GM23338 (cell line): ENCODE measurements around the gene OCA2. TPM values are rescaled to one million over a fixed set of nuclear protein-coding genes. Genes with fewer than 3 reads are reported as not detected.
A peak's percentile ranks its signal among the peaks of the same experiment; 100 is the strongest.

Experiments
- ATAC-seq: fragments of 200-7000 bp; cut with Tn5 transposase; 3 replicates; pipeline ENCODE4 v1.9.1; 2020
- DNase-seq: peaks from one replicate; pipeline ENCODE4 v3.0.0-alpha.2; 2015; ENCODE audit warnings: low spot score
- H2AFZ ChIP-seq: fragments of 200-600 bp; sonication (generic); 2 replicates; pipeline ENCODE4 v1.8.0; 2016; ENCODE audit warnings: antibody characterized with exemption, mild to moderate bottlenecking, moderate library complexity
- H3F3A ChIP-seq: fragments of 200-600 bp; sonication (generic); replicated peaks from 2 replicates; pipeline ENCODE4 v1.8.0; 2017; ENCODE audit warnings: antibody characterized with exemption, mixed run types, low read depth
- H3K27ac ChIP-seq: fragments of 200-600 bp; sonication (generic); 2 replicates; pipeline ENCODE4 v1.6.1; 2016; ENCODE audit warnings: low read depth
- H3K27me3 ChIP-seq: fragments of 200-600 bp; sonication (generic); 2 replicates; pipeline ENCODE4 v1.8.0; 2016; ENCODE audit warnings: mild to moderate bottlenecking, mixed run types, moderate library complexity; ENCODE audit not compliant: insufficient read depth
- H3K36me3 ChIP-seq: fragments of 200-600 bp; sonication (generic); 2 replicates; pipeline ENCODE4 v1.8.0; 2016; ENCODE audit warnings: mild to moderate bottlenecking; ENCODE audit not compliant: insufficient read depth
- H3K4me1 ChIP-seq: fragments of 200-600 bp; sonication (generic); 2 replicates; pipeline ENCODE4 v1.8.0; 2016; ENCODE audit warnings: mild to moderate bottlenecking, moderate library complexity; ENCODE audit not compliant: insufficient read depth
- H3K4me2 ChIP-seq: fragments of 200-600 bp; sonication (generic); 2 replicates; pipeline ENCODE4 v1.7.1; 2017; ENCODE audit warnings: mixed run types
- H3K4me3 ChIP-seq: fragments of 200-600 bp; sonication (generic); 2 replicates; pipeline ENCODE4 v1.6.1; 2016; ENCODE audit warnings: mixed run types
- H3K79me2 ChIP-seq: fragments of 200-600 bp; sonication (generic); replicated peaks from 2 replicates; pipeline ENCODE4 v1.8.0; 2017; ENCODE audit warnings: mild to moderate bottlenecking; ENCODE audit not compliant: insufficient read depth
- H3K9me2 ChIP-seq: fragments of 200-600 bp; sonication (generic); 2 replicates; pipeline ENCODE4 v1.8.0; 2017; ENCODE audit not compliant: insufficient read depth
- H4K20me1 ChIP-seq: fragments of 200-600 bp; sonication (generic); replicated peaks from 2 replicates; pipeline ENCODE4 v1.8.0; 2017; ENCODE audit warnings: mild to moderate bottlenecking; ENCODE audit not compliant: insufficient read depth
- H3K27ac Mint-ChIP-seq: 2 replicates; pipeline ENCODE4 v1.8.0; 2020; ENCODE audit warnings: inconsistent platforms, mild to moderate bottlenecking, moderate library complexity, mixed read lengths
- H3K27me3 Mint-ChIP-seq: 3 replicates; pipeline ENCODE4 v1.8.0; 2022; ENCODE audit warnings: low read depth, mild to moderate bottlenecking, moderate library complexity, mixed read lengths, inconsistent platforms; ENCODE audit not compliant: insufficient read depth, poor library complexity
- H3K36me3 Mint-ChIP-seq: 3 replicates; pipeline ENCODE4 v1.8.0; 2021; ENCODE audit warnings: low read depth, mild to moderate bottlenecking, inconsistent platforms, moderate library complexity, mixed read lengths
- H3K4me1 Mint-ChIP-seq: 3 replicates; pipeline ENCODE4 v1.8.0; 2020; ENCODE audit warnings: mild to moderate bottlenecking, inconsistent platforms, mixed read lengths
- H3K4me3 Mint-ChIP-seq: 3 replicates; pipeline ENCODE4 v1.8.0; 2021; ENCODE audit warnings: moderate library complexity, mild to moderate bottlenecking, inconsistent platforms, mixed read lengths
- H3K9me3 Mint-ChIP-seq: 3 replicates; pipeline ENCODE4 v1.8.0; 2020; ENCODE audit warnings: moderate library complexity, mild to moderate bottlenecking, inconsistent platforms, mixed read lengths
- JUNB ChIP-seq: IDR thresholded peaks from one replicate; pipeline ENCODE4 v1.6.1; 2016; ENCODE audit warnings: antibody characterized with exemption; ENCODE audit not compliant: unreplicated experiment
- NANOG ChIP-seq: IDR thresholded peaks from 2 replicates; pipeline ENCODE4 v1.6.1; 2016; ENCODE audit warnings: antibody characterized with exemption, borderline replicate concordance
- STAT1 ChIP-seq: IDR thresholded peaks from one replicate; pipeline ENCODE4 v1.6.1; 2016; ENCODE audit warnings: antibody characterized with exemption; ENCODE audit not compliant: unreplicated experiment
- polyA plus RNA-seq: library from polyadenylated mRNA; unstranded; fragments of >200 nt; fragmentation: Nextera tagmentation; extraction: Ambion mirVana; gene quantifications from 2 replicates; pipeline ENCODE4 v1.2.1, GENCODE V29; 2016
- total RNA-seq: library from RNA; depleted of rRNA; stranded (reverse); fragments of >200 nt; shearing (Covaris generic); gene quantifications from 2 replicates; pipeline ENCODE4 v1.2.3, GENCODE V29; 2014
- TF ChIP-seq, protein P1 (sequence below), 2 experiments: fragments of 200-600 bp in 1 of 2; sonication (generic) in 1 of 2; conservative IDR thresholded peaks; 2 replicates each; pipeline versions ENCODE4 v1.5.1 to v1.6.1; 2016 to 2017; ENCODE audit warnings: antibody characterized with exemption in 2 of 2, low read depth in 2 of 2, mild to moderate bottlenecking in 2 of 2, moderate library complexity in 1 of 2
- TF ChIP-seq, protein P2 (sequence below): fragments of 250-450 bp; sonication (Bioruptor Pico); IDR thresholded peaks from 2 replicates; pipeline ENCODE4 v1.5.0; 2020; ENCODE audit warnings: mild to moderate bottlenecking, moderate library complexity
- TF ChIP-seq, protein P3 (sequence below): IDR thresholded peaks from one replicate; pipeline ENCODE4 v1.6.1; 2018; ENCODE audit warnings: antibody characterized with exemption; ENCODE audit not compliant: unreplicated experiment

OCA2 gene
- total and polyA plus RNA-seq, 2 experiments from 2014 or later: 0.40 to 0.69 TPM

DNA sequence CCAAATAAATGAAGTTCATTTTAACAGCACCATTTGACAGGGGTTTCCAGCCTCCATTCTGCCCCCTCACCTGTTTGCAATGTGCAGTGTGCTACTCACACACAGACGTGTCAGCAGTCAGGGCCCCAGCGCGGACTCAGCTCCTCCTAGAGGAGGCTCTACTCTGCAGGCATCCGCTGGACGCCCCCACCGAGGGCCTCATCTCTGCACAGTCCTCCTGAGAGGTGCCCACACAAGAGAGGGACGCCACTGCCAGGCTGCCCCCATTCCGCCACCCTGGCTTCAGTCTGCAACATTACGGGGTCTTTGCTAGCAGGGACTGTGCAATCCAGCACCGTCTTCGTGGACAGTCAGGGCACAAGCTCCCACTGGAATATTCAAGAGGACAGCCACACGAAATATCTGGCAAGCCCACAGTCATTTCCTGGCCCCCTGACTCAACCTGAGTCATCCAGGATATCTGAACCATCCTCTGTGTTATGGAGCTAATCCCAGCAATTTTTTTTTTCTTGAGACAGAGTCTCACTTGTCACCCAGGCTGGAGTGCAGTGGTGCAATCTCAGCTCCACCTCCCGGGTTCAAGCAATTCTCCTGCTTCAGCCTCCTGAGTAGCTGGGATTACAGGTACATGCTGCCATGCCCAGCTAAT is 255.0 kb downstream of the OCA2 start:
- Histone ChIP-seq H4K20me1 (no peaks in the 10 kb centered on the region), H3K4me3 (no peak overlapping the region), H3K9me2 (no peaks in the 10 kb centered on the region), H3K4me1 (no peaks in the 10 kb centered on the region), H2AFZ (no peak overlapping the region), H3K27me3 (no peaks in the 10 kb centered on the region), H3K27ac (no peak overlapping the region), H3K79me2 (no peaks in the 10 kb centered on the region), H3K4me2 (no peak overlapping the region), H3K36me3 (no peaks in the 10 kb centered on the region), H3F3A (no peaks in the 10 kb centered on the region)
- DNase-seq (no peak), ATAC-seq (peak; percentile 31; the same call in 1 of the 3 replicates)
- TF ChIP-seq, protein P1, sequence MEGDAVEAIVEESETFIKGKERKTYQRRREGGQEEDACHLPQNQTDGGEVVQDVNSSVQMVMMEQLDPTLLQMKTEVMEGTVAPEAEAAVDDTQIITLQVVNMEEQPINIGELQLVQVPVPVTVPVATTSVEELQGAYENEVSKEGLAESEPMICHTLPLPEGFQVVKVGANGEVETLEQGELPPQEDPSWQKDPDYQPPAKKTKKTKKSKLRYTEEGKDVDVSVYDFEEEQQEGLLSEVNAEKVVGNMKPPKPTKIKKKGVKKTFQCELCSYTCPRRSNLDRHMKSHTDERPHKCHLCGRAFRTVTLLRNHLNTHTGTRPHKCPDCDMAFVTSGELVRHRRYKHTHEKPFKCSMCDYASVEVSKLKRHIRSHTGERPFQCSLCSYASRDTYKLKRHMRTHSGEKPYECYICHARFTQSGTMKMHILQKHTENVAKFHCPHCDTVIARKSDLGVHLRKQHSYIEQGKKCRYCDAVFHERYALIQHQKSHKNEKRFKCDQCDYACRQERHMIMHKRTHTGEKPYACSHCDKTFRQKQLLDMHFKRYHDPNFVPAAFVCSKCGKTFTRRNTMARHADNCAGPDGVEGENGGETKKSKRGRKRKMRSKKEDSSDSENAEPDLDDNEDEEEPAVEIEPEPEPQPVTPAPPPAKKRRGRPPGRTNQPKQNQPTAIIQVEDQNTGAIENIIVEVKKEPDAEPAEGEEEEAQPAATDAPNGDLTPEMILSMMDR (conservative IDR thresholded peaks at IDR 0.05; ENCODE audit: low read depth in 2 of 2): 0 out of 4 replicates have a peak, but pooled peaks of 1 of the 2 experiments have one; percentile 3
- TF ChIP-seq STAT1: no peak
- H3K36me3 Mint-ChIP-seq: no peaks in the 10 kb centered on the region; the same call in 2 of the 3 replicates
- no peaks in the 10 kb centered on the region for H3K4me1 Mint-ChIP-seq
- no peak overlapping the region for H3K27ac Mint-ChIP-seq
- H3K9me3 Mint-ChIP-seq: peaks cover 2% of the 10 kb centered on the region; the same call in 1 of the 3 replicates
- peaks cover 5% of the 10 kb centered on the region for H3K27me3 Mint-ChIP-seq
- no peak overlapping the region for H3K4me3 Mint-ChIP-seq

DNA sequence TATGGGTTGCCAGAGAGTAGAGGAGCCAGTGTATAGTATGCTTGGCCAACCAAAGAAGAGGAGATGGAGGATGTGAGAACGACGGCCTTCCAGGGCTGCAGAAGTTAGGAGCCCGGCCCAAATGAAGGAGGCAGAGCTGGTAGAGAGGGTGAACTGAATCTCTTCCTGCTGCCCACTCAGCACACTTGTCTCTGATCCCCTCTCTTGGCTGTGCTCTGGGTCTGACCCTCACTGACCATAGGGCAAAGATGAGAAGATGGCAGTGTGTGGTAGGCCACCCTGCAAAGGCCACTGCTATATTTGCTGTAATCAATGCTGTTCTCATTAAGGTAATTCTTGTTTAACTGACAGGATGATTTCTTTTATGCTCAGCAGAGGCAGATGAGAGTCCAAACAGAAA is 256.0 kb downstream of the OCA2 start:
- no peak overlapping the region for H2AFZ ChIP-seq
- no peaks in the 10 kb centered on the region for H3K36me3 ChIP-seq
- no peak overlapping the region for H3K4me2 ChIP-seq
- Mint-ChIP-seq H3K27me3 (peaks cover 5% of the 10 kb centered on the region), H3K4me1 (no peaks in the 10 kb centered on the region), H3K4me3 (no peak overlapping the region), H3K9me3 (no peaks in the 10 kb centered on the region), H3K27ac (no peak overlapping the region), H3K36me3 (no peaks in the 10 kb centered on the region)
- H3K27ac ChIP-seq: no peak overlapping the region
- ATAC-seq (no peak), DNase-seq (no peak)
- H3K4me3 ChIP-seq: no peak overlapping the region
- no peaks in the 10 kb centered on the region for H3F3A ChIP-seq
- no peaks in the 10 kb centered on the region for H4K20me1 ChIP-seq
- H3K79me2 ChIP-seq: no peaks in the 10 kb centered on the region
- H3K9me2 ChIP-seq: no peaks in the 10 kb centered on the region
- no peaks in the 10 kb centered on the region for H3K27me3 ChIP-seq
- H3K4me1 ChIP-seq: no peaks in the 10 kb centered on the region
- TF ChIP-seq, protein P2, sequence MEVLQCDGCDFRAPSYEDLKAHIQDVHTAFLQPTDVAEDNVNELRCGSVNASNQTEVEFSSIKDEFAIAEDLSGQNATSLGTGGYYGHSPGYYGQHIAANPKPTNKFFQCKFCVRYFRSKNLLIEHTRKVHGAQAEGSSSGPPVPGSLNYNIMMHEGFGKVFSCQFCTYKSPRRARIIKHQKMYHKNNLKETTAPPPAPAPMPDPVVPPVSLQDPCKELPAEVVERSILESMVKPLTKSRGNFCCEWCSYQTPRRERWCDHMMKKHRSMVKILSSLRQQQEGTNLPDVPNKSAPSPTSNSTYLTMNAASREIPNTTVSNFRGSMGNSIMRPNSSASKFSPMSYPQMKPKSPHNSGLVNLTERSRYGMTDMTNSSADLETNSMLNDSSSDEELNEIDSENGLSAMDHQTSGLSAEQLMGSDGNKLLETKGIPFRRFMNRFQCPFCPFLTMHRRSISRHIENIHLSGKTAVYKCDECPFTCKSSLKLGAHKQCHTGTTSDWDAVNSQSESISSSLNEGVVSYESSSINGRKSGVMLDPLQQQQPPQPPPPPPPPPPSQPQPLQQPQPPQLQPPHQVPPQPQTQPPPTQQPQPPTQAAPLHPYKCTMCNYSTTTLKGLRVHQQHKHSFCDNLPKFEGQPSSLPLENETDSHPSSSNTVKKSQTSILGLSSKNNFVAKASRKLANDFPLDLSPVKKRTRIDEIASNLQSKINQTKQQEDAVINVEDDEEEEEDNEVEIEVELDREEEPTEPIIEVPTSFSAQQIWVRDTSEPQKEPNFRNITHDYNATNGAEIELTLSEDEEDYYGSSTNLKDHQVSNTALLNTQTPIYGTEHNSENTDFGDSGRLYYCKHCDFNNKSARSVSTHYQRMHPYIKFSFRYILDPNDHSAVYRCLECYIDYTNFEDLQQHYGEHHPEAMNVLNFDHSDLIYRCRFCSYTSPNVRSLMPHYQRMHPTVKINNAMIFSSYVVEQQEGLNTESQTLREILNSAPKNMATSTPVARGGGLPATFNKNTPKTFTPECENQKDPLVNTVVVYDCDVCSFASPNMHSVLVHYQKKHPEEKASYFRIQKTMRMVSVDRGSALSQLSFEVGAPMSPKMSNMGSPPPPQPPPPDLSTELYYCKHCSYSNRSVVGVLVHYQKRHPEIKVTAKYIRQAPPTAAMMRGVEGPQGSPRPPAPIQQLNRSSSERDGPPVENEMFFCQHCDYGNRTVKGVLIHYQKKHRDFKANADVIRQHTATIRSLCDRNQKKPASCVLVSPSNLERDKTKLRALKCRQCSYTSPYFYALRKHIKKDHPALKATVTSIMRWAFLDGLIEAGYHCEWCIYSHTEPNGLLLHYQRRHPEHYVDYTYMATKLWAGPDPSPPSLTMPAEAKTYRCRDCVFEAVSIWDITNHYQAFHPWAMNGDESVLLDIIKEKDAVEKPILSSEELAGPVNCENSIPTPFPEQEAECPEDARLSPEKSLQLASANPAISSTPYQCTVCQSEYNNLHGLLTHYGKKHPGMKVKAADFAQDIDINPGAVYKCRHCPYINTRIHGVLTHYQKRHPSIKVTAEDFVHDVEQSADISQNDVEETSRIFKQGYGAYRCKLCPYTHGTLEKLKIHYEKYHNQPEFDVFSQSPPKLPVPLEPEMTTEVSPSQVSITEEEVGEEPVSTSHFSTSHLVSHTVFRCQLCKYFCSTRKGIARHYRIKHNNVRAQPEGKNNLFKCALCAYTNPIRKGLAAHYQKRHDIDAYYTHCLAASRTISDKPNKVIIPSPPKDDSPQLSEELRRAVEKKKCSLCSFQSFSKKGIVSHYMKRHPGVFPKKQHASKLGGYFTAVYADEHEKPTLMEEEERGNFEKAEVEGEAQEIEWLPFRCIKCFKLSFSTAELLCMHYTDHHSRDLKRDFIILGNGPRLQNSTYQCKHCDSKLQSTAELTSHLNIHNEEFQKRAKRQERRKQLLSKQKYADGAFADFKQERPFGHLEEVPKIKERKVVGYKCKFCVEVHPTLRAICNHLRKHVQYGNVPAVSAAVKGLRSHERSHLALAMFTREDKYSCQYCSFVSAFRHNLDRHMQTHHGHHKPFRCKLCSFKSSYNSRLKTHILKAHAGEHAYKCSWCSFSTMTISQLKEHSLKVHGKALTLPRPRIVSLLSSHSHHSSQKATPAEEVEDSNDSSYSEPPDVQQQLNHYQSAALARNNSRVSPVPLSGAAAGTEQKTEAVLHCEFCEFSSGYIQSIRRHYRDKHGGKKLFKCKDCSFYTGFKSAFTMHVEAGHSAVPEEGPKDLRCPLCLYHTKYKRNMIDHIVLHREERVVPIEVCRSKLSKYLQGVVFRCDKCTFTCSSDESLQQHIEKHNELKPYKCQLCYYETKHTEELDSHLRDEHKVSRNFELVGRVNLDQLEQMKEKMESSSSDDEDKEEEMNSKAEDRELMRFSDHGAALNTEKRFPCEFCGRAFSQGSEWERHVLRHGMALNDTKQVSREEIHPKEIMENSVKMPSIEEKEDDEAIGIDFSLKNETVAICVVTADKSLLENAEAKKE (CRISPR knock-in tag): no peak
- TF ChIP-seq NANOG (no peak), JUNB (no peak)
- TF ChIP-seq, protein P3, sequence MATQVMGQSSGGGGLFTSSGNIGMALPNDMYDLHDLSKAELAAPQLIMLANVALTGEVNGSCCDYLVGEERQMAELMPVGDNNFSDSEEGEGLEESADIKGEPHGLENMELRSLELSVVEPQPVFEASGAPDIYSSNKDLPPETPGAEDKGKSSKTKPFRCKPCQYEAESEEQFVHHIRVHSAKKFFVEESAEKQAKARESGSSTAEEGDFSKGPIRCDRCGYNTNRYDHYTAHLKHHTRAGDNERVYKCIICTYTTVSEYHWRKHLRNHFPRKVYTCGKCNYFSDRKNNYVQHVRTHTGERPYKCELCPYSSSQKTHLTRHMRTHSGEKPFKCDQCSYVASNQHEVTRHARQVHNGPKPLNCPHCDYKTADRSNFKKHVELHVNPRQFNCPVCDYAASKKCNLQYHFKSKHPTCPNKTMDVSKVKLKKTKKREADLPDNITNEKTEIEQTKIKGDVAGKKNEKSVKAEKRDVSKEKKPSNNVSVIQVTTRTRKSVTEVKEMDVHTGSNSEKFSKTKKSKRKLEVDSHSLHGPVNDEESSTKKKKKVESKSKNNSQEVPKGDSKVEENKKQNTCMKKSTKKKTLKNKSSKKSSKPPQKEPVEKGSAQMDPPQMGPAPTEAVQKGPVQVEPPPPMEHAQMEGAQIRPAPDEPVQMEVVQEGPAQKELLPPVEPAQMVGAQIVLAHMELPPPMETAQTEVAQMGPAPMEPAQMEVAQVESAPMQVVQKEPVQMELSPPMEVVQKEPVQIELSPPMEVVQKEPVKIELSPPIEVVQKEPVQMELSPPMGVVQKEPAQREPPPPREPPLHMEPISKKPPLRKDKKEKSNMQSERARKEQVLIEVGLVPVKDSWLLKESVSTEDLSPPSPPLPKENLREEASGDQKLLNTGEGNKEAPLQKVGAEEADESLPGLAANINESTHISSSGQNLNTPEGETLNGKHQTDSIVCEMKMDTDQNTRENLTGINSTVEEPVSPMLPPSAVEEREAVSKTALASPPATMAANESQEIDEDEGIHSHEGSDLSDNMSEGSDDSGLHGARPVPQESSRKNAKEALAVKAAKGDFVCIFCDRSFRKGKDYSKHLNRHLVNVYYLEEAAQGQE: no peak
- TF ChIP-seq, protein P1 (conservative IDR thresholded peaks at IDR 0.05; ENCODE audit: low read depth in 2 of 2): no peak
